Neural progenitor cell (in vitro differentiated cells): Measurements from ENCODE around the gene SLC12A7. TPM values are rescaled to one million over a fixed set of nuclear protein-coding genes. Genes with fewer than 3 reads are reported as not detected.

ENCODE experiments used
- DNase-seq: peaks from one replicate; pipeline ENCODE4 v3.0.0-alpha.2; 2016; ENCODE audit warnings: low spot score
- H2AFZ ChIP-seq: fragments of 200-600 bp; sonication (generic); replicated peaks from 2 replicates; pipeline ENCODE4 v1.6.1; 2016; ENCODE audit warnings: antibody characterized with exemption
- H3F3A ChIP-seq: fragments of 200-600 bp; sonication (generic); 2 replicates; pipeline ENCODE4 v1.6.1; 2016; ENCODE audit warnings: antibody characterized with exemption, low read depth
- H3K27ac ChIP-seq: fragments of 200-600 bp; sonication (generic); 2 replicates; pipeline ENCODE4 v1.5.1; 2016; ENCODE audit warnings: mild to moderate bottlenecking
- H3K27me3 ChIP-seq: fragments of 200-600 bp; sonication (generic); 2 replicates; pipeline ENCODE4 v1.6.1; 2016; ENCODE audit warnings: mild to moderate bottlenecking, moderate library complexity
- H3K36me3 ChIP-seq: fragments of 200-600 bp; sonication (generic); 2 replicates; pipeline ENCODE4 v1.5.1; 2016
- H3K4me1 ChIP-seq: fragments of 200-600 bp; sonication (generic); 2 replicates; pipeline ENCODE4 v1.6.1; 2016; ENCODE audit warnings: mixed run types
- H3K4me2 ChIP-seq: fragments of 200-600 bp; sonication (generic); 2 replicates; pipeline ENCODE4 v1.6.1; 2016
- H3K4me3 ChIP-seq: fragments of 200-600 bp; sonication (generic); 2 replicates; pipeline ENCODE4 v1.5.1; 2016
- H3K79me2 ChIP-seq: fragments of 200-600 bp; sonication (generic); 2 replicates; pipeline ENCODE4 v1.6.1; 2016; ENCODE audit warnings: low read depth
- H3K9ac ChIP-seq: fragments of 200-600 bp; sonication (generic); 2 replicates; pipeline ENCODE4 v1.6.1; 2016
- H3K9me3 ChIP-seq: fragments of 200-600 bp; sonication (generic); 2 replicates; pipeline ENCODE4 v1.5.1; 2016; ENCODE audit warnings: low read depth
- H4K20me1 ChIP-seq: fragments of 200-600 bp; sonication (generic); 2 replicates; pipeline ENCODE4 v1.6.1; 2016; ENCODE audit warnings: low read depth
- H3K27ac Mint-ChIP-seq: 3 replicates; pipeline ENCODE4 v1.8.0; 2021; ENCODE audit warnings: mixed read lengths
- H3K27me3 Mint-ChIP-seq: 2 replicates; pipeline ENCODE4 v1.8.0; 2022; ENCODE audit warnings: low read depth, mild to moderate bottlenecking, inconsistent platforms, moderate library complexity, mixed read lengths; ENCODE audit not compliant: insufficient read depth
- H3K36me3 Mint-ChIP-seq: 3 replicates; pipeline ENCODE4 v1.8.0; 2021; ENCODE audit warnings: mixed read lengths
- H3K4me1 Mint-ChIP-seq: 3 replicates; pipeline ENCODE4 v1.8.0; 2021; ENCODE audit warnings: mixed read lengths
- H3K4me3 Mint-ChIP-seq: 3 replicates; pipeline ENCODE4 v1.8.0; 2021; ENCODE audit warnings: mild to moderate bottlenecking, moderate library complexity, mixed read lengths
- H3K9me3 Mint-ChIP-seq: 3 replicates; pipeline ENCODE4 v1.8.0; 2020; ENCODE audit warnings: mixed read lengths
- EZH2 ChIP-seq: fragments of 200-600 bp; sonication (generic); IDR thresholded peaks from 2 replicates; pipeline ENCODE4 v1.6.1; 2017; ENCODE audit warnings: antibody characterized with exemption, mild to moderate bottlenecking, moderate library complexity
- EZH2phosphoT487 ChIP-seq: fragments of 200-600 bp; sonication (generic); IDR thresholded peaks from 2 replicates; pipeline ENCODE4 v1.6.1; 2017; ENCODE audit warnings: antibody characterized with exemption
- total RNA-seq: library from RNA; depleted of rRNA; stranded (reverse); fragments of >200 nt; gene quantifications from 2 replicates; pipeline ENCODE4 v1.2.3, GENCODE V29; 2015; ENCODE audit warnings: low replicate concordance
- TF ChIP-seq, protein P1 (sequence below): fragments of 200-600 bp; sonication (generic); IDR thresholded peaks from 2 replicates; pipeline ENCODE4 v1.5.1; 2017; ENCODE audit warnings: antibody characterized with exemption, mild to moderate bottlenecking

Gene SLC12A7
- total RNA-seq, 1 donor from 2014 or later: 7.5 TPM

DNA sequence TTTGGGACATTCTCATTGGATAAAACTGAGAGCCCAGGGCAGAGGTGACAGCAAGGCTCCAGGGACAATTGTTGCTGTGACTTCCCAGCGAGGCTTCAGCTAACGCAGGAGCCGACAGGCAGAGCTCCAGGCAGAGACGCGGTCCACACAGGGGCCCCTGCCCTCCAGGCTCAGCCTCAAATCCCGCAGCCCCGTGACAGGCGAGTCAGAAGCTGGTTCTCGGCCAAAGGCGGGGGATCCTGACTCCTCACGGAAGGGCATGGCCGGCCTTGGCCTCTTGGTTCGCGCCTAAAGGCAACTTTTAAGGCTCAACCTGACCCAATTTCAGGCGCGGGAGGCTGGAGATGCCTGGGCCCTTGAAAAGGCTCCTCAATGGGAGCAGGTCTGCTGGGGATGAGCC, 21.3 kb downstream of the SLC12A7 start:
- Mint-ChIP-seq H3K4me1 (peaks cover 9% of the 10 kb centered on the region), H3K27ac (no peak overlapping the region), H3K36me3 (peaks cover 6% of the 10 kb centered on the region), H3K9me3 (no peaks in the 10 kb centered on the region), H3K27me3 (peaks cover 5% of the 10 kb centered on the region), H3K4me3 (no peak overlapping the region)
- Histone ChIP-seq H3F3A (no peaks in the 10 kb centered on the region), H2AFZ (no peak overlapping the region), H4K20me1 (peaks cover 13% of the 10 kb centered on the region), H3K9me3 (no peaks in the 10 kb centered on the region), H3K27ac (no peak overlapping the region), H3K4me2 (no peak overlapping the region), H3K36me3 (no peaks in the 10 kb centered on the region), H3K9ac (no peak overlapping the region), H3K4me3 (no peak overlapping the region), H3K79me2 (peaks cover 6% of the 10 kb centered on the region), H3K4me1 (peaks cover 11% of the 10 kb centered on the region), H3K27me3 (no peaks in the 10 kb centered on the region)
- DNase-seq: no peak
- TF ChIP-seq EZH2 (no peak), EZH2phosphoT487 (no peak)
- TF ChIP-seq, protein P1, sequence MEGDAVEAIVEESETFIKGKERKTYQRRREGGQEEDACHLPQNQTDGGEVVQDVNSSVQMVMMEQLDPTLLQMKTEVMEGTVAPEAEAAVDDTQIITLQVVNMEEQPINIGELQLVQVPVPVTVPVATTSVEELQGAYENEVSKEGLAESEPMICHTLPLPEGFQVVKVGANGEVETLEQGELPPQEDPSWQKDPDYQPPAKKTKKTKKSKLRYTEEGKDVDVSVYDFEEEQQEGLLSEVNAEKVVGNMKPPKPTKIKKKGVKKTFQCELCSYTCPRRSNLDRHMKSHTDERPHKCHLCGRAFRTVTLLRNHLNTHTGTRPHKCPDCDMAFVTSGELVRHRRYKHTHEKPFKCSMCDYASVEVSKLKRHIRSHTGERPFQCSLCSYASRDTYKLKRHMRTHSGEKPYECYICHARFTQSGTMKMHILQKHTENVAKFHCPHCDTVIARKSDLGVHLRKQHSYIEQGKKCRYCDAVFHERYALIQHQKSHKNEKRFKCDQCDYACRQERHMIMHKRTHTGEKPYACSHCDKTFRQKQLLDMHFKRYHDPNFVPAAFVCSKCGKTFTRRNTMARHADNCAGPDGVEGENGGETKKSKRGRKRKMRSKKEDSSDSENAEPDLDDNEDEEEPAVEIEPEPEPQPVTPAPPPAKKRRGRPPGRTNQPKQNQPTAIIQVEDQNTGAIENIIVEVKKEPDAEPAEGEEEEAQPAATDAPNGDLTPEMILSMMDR: no peak

DNA sequence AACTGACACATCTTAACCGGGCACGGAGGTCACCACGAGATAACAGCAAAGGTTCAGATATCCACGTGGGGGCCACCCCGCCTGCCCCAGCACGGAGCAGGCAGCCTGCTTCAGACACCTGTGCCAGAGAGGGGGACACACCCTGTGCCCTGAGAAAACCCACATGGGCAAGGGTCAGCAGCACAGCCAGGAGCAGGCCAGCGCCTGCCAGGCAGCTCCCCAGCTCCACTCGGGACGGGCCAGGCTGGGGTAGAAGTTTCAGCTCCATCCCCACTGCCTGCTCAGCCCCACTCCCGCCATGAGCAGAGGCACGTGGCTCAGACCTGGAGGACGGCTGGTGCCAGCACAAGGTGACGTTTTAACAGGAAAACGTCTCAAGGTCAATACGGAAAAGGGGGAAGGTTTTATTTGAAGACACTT, 22.2 kb downstream of the SLC12A7 start:
- Mint-ChIP-seq H3K27me3 (peaks cover 3% of the 10 kb centered on the region), H3K27ac (peak overlapping the region; percentile 50), H3K36me3 (peaks cover 6% of the 10 kb centered on the region), H3K9me3 (no peaks in the 10 kb centered on the region), H3K4me1 (peaks cover 8% of the 10 kb centered on the region), H3K4me3 (no peak overlapping the region)
- no peak for DNase-seq
- Histone ChIP-seq H3K27ac (no peak overlapping the region), H3F3A (no peaks in the 10 kb centered on the region), H3K4me2 (no peak overlapping the region), H4K20me1 (peaks cover 6% of the 10 kb centered on the region), H3K79me2 (no peaks in the 10 kb centered on the region), H3K4me3 (no peak overlapping the region), H3K36me3 (no peaks in the 10 kb centered on the region), H3K9ac (no peak overlapping the region), H2AFZ (no peak overlapping the region), H3K4me1 (peaks cover 4% of the 10 kb centered on the region), H3K27me3 (no peaks in the 10 kb centered on the region), H3K9me3 (no peaks in the 10 kb centered on the region)
- TF ChIP-seq, protein P1: no peak
- TF ChIP-seq EZH2 (no peak), EZH2phosphoT487 (no peak)

DNA sequence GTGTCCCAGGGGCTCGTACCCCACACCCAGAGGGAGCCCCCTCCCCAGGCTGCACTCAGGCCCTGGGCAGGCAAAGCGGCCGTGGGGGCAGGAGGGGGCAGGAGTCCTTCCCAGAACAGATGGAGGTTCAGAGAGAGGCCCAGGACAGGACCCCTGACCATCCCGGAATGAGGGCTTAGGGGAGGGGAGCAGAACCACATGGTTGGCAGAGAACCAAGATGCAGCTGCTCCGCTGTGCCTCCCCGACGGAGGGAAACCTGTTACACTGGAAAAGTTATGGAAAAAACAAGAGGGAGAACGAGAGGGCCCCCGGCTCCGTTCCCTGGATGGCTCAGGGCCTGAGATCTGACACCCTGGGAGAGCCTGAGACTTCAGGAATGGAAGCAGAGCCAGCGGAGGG, 22.7 kb downstream of the SLC12A7 start:
- Histone ChIP-seq H3K36me3 (no peaks in the 10 kb centered on the region), H4K20me1 (peaks cover 3% of the 10 kb centered on the region), H3F3A (no peaks in the 10 kb centered on the region), H3K79me2 (no peaks in the 10 kb centered on the region), H3K4me3 (no peak overlapping the region), H3K9ac (no peak overlapping the region), H3K27me3 (no peaks in the 10 kb centered on the region), H3K9me3 (no peaks in the 10 kb centered on the region), H3K27ac (no peak overlapping the region), H3K4me1 (no peaks in the 10 kb centered on the region), H3K4me2 (no peak overlapping the region), H2AFZ (no peak overlapping the region)
- peak overlapping the region; percentile 47 for H3K27ac Mint-ChIP-seq
- no peak for DNase-seq
- H3K27me3 Mint-ChIP-seq: peaks cover 3% of the 10 kb centered on the region
- no peaks in the 10 kb centered on the region for H3K9me3 Mint-ChIP-seq
- peaks cover 4% of the 10 kb centered on the region for H3K36me3 Mint-ChIP-seq
- H3K4me1 Mint-ChIP-seq: peaks cover 3% of the 10 kb centered on the region
- no peak overlapping the region for H3K4me3 Mint-ChIP-seq
- no peak for TF ChIP-seq EZH2
- TF ChIP-seq, protein P1: no peak
- TF ChIP-seq EZH2phosphoT487: no peak

DNA sequence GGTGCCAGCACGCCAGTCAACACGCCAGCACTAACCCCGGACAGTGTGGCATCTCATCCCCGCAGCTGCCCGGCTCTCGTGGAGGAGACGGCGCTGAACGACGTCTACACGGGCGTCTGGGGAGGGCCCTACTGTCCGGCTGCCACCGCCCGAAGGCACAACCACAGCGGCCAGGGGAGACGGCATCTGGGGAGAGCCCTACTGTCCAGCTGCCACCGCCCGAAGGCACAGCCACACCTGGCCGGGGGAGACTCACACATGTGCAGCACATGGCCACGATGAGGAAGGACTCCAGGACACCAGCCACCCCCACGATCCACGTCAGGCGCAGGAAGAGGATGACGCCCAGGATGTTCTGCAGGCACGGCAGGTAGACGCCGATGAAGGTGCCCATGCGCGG, 23.1 kb downstream of the SLC12A7 start:
- no peak overlapping the region for H2AFZ ChIP-seq
- peaks cover 2% of the 10 kb centered on the region for H4K20me1 ChIP-seq
- no peak for DNase-seq
- Mint-ChIP-seq H3K4me3 (no peak overlapping the region), H3K27me3 (peaks cover 3% of the 10 kb centered on the region), H3K27ac (no peak overlapping the region), H3K36me3 (peaks cover 3% of the 10 kb centered on the region), H3K4me1 (peaks cover 3% of the 10 kb centered on the region), H3K9me3 (no peaks in the 10 kb centered on the region)
- no peak for TF ChIP-seq EZH2
- no peak for TF ChIP-seq EZH2phosphoT487
- TF ChIP-seq, protein P1: no peak
- no peaks in the 10 kb centered on the region for H3K79me2 ChIP-seq
- H3K27ac ChIP-seq: no peak overlapping the region
- H3K36me3 ChIP-seq: no peaks in the 10 kb centered on the region
- H3K9me3 ChIP-seq: no peaks in the 10 kb centered on the region
- no peaks in the 10 kb centered on the region for H3K27me3 ChIP-seq
- no peak overlapping the region for H3K4me2 ChIP-seq
- H3K4me3 ChIP-seq: no peak overlapping the region
- no peaks in the 10 kb centered on the region for H3K4me1 ChIP-seq
- no peak overlapping the region for H3K9ac ChIP-seq
- no peaks in the 10 kb centered on the region for H3F3A ChIP-seq
